K562 (cell line): ENCODE data around the gene TEDC1.

Source experiments
- FOXM1 ChIP-seq, 2 experiments: fragments of 450-650 bp in 1 of 2; sonication (generic) in 1 of 2; formaldehyde crosslinking in 1 of 2; IDR thresholded peaks; 2 replicates each; pipeline versions ENCODE4 v1.6.1 to v1.9.0; 2017 to 2022; ENCODE audit warnings: low read depth in 2 of 2, mild to moderate bottlenecking in 2 of 2, missing genetic modification reagents in 1 of 2, moderate library complexity in 1 of 2
- ILK ChIP-seq: fragments of 450-650 bp; IDR thresholded peaks from 2 replicates; pipeline ENCODE4 v1.6.1; 2016; ENCODE audit warnings: missing genetic modification characterization, low read depth, mild to moderate bottlenecking, missing compliant biosample characterization, moderate library complexity, borderline replicate concordance
- NFIC ChIP-seq: fragments of 450-650 bp; IDR thresholded peaks from 2 replicates; pipeline ENCODE4 v1.6.1; 2017; ENCODE audit warnings: mild to moderate bottlenecking, inconsistent platforms
- SRF ChIP-seq, 2 experiments: fragments of 250-450, 450-650 bp in 1 of 2; sonication (Bioruptor Pico) in 1 of 2; sonication (generic) in 1 of 2; formaldehyde crosslinking; IDR thresholded peaks; 2 replicates each; pipeline versions ENCODE4 v1.5.0 to v1.5.1; 2020 to 2022; ENCODE audit warnings: mild to moderate bottlenecking in 1 of 2, missing genetic modification reagents in 1 of 2
- TEAD4 ChIP-seq, 2 experiments: sonication (generic) in 1 of 2; formaldehyde crosslinking in 1 of 2; IDR thresholded peaks; 2 replicates each; pipeline versions ENCODE4 v1.6.1 to v1.8.0; 2012 to 2022; ENCODE audit warnings: borderline replicate concordance in 1 of 2, inconsistent platforms in 1 of 2, low read length in 1 of 2, mild to moderate bottlenecking in 1 of 2, missing genetic modification reagents in 1 of 2

DNA sequence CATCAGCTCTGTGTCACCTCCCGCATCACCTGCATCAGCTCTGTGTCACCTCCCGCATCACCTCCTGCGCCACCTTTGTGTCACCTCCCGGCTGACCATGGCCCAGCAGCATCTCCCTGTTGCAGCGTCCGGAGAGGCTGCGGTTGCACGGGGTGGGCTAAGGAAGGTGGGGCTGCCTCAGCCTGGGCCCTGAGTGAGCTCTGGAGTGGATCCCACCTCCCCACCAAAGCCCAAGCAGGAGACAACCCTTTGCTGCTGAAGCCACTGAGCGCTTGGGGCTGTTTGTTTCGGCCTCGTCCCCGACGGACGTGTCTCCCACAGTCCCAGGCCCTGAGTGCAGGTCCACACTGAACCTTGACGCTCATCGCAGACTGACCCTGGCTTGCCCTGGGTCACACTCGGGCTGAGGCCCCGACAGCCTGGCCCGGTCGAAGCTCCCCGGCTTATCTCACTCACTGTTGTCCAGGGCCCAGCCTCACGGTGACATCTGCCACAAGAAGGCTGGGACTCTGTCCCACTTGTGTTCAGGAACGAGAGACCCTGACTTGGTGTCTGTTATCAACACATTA, 47.5 kb downstream of the TEDC1 start:
- TF ChIP-seq SRF (CRISPR knock-in tag; IDR thresholded peaks at IDR 0.05) (no peak), ILK (tag) (no peak), FOXM1 (IDR thresholded peaks at IDR 0.05; ENCODE audit: low read depth) (no peak), FOXM1 (CRISPR knock-in tag; IDR thresholded peaks at IDR 0.05; ENCODE audit: low read depth) (no peak), TEAD4 (IDR thresholded peaks at IDR 0.05; ENCODE audit: low read length) (no peak), TEAD4 (CRISPR knock-in tag; IDR thresholded peaks at IDR 0.05; ENCODE audit: borderline replicate concordance) (no peak), NFIC (no peak)
